Fibroblast of the aortic adventitia (primary cell): ENCODE data around the gene CACUL1. TPM values are rescaled to one million over a fixed set of nuclear protein-coding genes. Genes with fewer than 3 reads are reported as not detected.
A peak's percentile ranks its signal among the peaks of the same experiment; 100 is the strongest.
"Not testable (repeated sequence)": the region's sequence is repeated elsewhere in the genome, so short reads cannot be mapped to it uniquely, and the experiment has no call there.

Experiments used
- DNase-seq: peaks from one replicate; pipeline ENCODE4 v3.0.0-alpha.2; 2010; ENCODE audit warnings: low read depth
- H3K4me3 ChIP-seq: 2 replicates; pipeline ENCODE4 v1.5.1; 2011; ENCODE audit warnings: low read depth, mild to moderate bottlenecking, control low read depth, low read length, moderate library complexity
- CTCF ChIP-seq: IDR thresholded peaks from 2 replicates; pipeline ENCODE4 v1.5.1; 2011; ENCODE audit warnings: mild to moderate bottlenecking, low read length, control low read depth, inconsistent platforms; ENCODE audit not compliant: insufficient read depth
- total RNA-seq: library from RNA; depleted of rRNA; stranded (reverse); fragments of >200 nt; gene quantifications from 2 replicates; pipeline ENCODE4 v1.2.3, GENCODE V29; 2012; ENCODE audit warnings: low replicate concordance

The CACUL1 gene
- total RNA-seq, 1 donor = 29.6 TPM

- TF ChIP-seq CTCF = no peak
- no peak overlapping the region for H3K4me3 ChIP-seq
- no peak for DNase-seq
Observed at GRCh38 chr10:118793545-118793944, 38.8 kb upstream of the CACUL1 start.

DNA sequence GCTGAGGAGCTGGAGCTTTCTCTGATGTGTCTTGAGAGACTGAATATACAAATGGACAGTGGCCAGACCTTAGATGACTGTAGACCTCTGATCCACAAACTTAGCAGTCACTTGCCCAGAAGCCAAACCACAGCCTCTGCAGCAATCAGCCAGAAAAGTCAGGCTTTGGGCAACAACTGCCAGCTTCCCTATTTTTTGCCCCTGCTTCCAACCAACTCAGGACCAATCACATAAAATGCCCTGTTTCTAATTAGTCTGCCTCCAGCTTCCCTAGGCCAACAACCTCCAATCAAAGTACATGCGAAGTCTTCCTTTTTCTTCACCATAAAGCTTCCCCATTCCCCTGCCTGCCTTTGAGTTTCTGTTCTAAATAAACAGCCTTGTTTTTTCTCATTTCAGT is 37.8 kb upstream of the CACUL1 start:
- DNase-seq = peak; percentile 42
- H3K4me3 ChIP-seq = no peak overlapping the region
- TF ChIP-seq CTCF = no peak

DNA sequence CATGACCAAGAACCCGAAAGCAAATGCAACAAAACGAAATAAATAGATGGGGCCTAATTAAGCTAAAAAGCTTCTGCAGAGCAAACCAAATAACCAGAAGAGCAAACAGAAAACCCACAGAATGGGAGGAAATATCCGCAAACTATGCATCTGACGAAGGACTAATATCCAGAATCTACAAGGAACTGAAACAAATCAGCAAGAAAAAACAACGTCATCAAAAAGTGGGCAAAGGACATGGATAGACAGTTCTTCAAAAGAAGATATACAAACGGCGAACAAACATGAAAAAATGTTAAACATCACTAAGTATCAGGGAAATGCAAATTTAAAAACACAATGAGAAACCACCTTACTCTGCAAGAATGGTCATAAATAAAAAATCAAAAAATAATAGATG is 35.3 kb upstream of the CACUL1 start:
- H3K4me3 ChIP-seq = no peak overlapping the region

DNA sequence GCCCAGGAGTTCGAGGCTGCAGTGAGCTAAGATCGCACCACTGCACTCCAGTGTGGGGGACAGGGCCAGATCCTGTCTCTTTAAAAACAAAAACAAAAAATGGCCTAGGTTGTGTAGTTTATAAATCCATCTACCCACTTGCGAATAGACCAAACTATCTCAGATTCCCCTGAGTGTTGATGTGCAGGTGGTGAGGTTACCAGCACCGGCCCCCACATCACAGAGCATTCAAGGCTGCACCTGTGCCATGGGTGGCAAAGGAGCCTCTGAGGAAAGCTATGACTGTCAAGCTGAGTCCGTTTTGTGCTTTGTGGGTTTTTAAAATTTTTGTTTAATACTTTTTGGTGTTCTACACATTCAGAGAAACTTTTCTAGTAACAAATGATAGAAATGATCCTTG is 30.8 kb upstream of the CACUL1 start:
- no peak for DNase-seq
- TF ChIP-seq CTCF = no peak
- H3K4me3 ChIP-seq = no peak overlapping the region

More for the DNA sequence above, 35.3 kb upstream of the CACUL1 start:
- no peak for DNase-seq
- no peak for TF ChIP-seq CTCF

DNA sequence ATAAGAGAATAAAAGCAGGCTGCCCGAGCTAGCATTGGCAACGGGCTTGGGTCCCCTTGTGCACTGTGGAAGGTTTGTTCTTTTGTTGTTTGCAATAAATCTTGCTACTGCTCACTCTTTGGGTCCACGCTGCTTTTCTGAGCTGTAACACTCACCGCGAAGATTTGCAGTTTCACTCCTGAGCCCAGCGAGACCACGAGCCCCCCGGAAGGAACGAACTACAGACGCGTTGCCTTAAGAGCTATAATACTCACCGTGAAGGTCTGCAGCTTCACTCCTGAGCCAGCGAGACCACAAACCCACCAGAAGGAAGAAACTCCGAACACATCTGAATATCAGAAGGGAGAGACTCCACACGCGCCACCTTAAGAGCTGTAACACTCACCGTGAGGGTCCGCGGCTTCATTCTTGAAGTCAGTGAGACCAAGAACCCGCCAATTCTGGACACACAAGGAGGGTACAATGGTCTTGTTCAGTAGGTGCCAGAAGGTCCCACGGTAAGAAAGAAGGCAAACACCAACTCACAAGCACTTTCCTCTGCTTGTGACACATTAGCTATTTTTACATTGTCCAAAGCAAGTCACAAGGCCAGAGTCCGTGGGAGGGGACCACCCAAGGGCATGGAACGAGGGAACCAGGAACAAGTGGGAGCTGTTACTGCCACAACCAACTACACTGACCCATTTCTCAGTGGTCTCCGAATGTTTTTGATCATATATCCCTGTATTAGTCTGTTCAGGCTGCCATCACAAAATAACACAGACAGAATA is 29.2 kb upstream of the CACUL1 start:
- no peak overlapping the region for H3K4me3 ChIP-seq
- no peak for TF ChIP-seq CTCF
- no peak for DNase-seq

GRCh38 chr10:118782916-118783465 is 28.2 kb upstream of the CACUL1 start:
- not testable (repeated sequence) for H3K4me3 ChIP-seq, DNase-seq

- DNase-seq = no peak
- no peak overlapping the region for H3K4me3 ChIP-seq
- TF ChIP-seq CTCF = no peak
Observed at GRCh38 chr10:118781541-118781940, 26.8 kb upstream of the CACUL1 start.
